Left hindlimb (tissue), 1 donor: ENCODE results near the gene DHX35.
"Not testable (repeated sequence)": the region's sequence is repeated elsewhere in the genome, so short reads cannot be mapped to it uniquely, and the experiment has no call there.

ENCODE experiments used
- DNase-seq: peaks from one replicate; pipeline ENCODE4 v3.0.0-alpha.2; 2018

Gene DHX35

GRCh38 chr20:38982291-38982690, 20.1 kb downstream of the DHX35 start:
- no peak for DNase-seq

GRCh38 chr20:38985060-38985459, 22.9 kb downstream of the DHX35 start:
- no peak for DNase-seq

GRCh38 chr20:38985603-38986170, 23.5 kb downstream of the DHX35 start:
- no peak for DNase-seq

- no peak for DNase-seq
Observed at GRCh38 chr20:38986663-38987062, 24.5 kb downstream of the DHX35 start.

GRCh38 chr20:38987777-38988176, 25.6 kb downstream of the DHX35 start:
- no peak for DNase-seq

GRCh38 chr20:38990728-38991127, 28.6 kb downstream of the DHX35 start:
- DNase-seq: no peak

- no peak for DNase-seq
Observed at GRCh38 chr20:38991814-38992704, 29.9 kb downstream of the DHX35 start.

GRCh38 chr20:38995536-38996044, 33.4 kb downstream of the DHX35 start:
- no peak for DNase-seq

- DNase-seq: not testable (repeated sequence)
Observed at GRCh38 chr20:38996866-38997265, 34.7 kb downstream of the DHX35 start.

- no peak for DNase-seq
Observed at GRCh38 chr20:38997622-38998021, 35.5 kb downstream of the DHX35 start.

- no peak for DNase-seq
Observed at GRCh38 chr20:38999217-38999616, 37.1 kb downstream of the DHX35 start.

GRCh38 chr20:38999965-39000910, 38.1 kb downstream of the DHX35 start:
- no peak for DNase-seq

GRCh38 chr20:39004508-39004907, 42.4 kb downstream of the DHX35 start:
- no peak for DNase-seq

- DNase-seq: no peak
Observed at GRCh38 chr20:39009348-39009747, 47.2 kb downstream of the DHX35 start.

- no peak for DNase-seq
Observed at GRCh38 chr20:39010496-39010895, 48.4 kb downstream of the DHX35 start.

GRCh38 chr20:39013662-39014109, 51.5 kb downstream of the DHX35 start:
- DNase-seq: no peak

- no peak for DNase-seq
Observed at GRCh38 chr20:39016041-39016440, 53.9 kb downstream of the DHX35 start.

- DNase-seq: no peak
Observed at GRCh38 chr20:39016506-39016905, 54.4 kb downstream of the DHX35 start.

GRCh38 chr20:39019027-39019426, 56.9 kb downstream of the DHX35 start:
- DNase-seq: no peak

GRCh38 chr20:39019805-39020325, 57.7 kb downstream of the DHX35 start:
- DNase-seq: no peak

GRCh38 chr20:39021748-39022147, 59.6 kb downstream of the DHX35 start:
- no peak for DNase-seq

GRCh38 chr20:39025883-39026282, 63.7 kb downstream of the DHX35 start:
- DNase-seq: no peak

- no peak for DNase-seq
Observed at GRCh38 chr20:39029364-39029763, 67.2 kb downstream of the DHX35 start.
